ENCODE data around the gene CYP17A1.

DNA sequence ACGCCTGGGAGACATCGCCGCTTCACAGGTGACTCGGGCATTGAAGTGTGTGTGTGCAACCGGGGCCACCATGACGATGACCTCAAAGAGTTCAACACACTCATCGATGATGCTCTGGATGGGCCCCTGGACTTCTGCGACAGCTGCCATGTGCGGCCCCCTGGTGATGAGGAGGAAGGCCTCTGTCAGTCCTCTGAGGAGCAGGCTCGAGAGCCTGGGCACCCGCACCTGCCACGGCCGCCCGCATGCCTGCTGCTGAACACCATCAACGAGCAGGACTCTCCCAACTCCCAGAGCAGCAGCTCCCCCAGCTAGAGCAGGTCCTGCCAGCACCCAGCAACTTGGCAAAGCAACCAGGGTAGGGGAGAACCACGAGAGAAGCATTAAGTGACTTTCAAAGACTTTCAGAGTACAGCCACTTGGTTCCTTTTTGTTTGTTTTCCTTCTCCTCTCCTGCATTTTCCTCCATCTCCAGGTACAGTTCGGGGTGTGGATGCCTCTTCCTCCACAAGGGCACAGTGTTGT lies 24.1 kb downstream of the CYP17A1 start:
- TF ChIP-seq POLR2A (IDR thresholded peaks at IDR 0.05; ENCODE audit: low read length) (no peak), CTCF (IDR thresholded peaks at IDR 0.05) (no peak), HOXB5 (CRISPR knock-in tag; IDR thresholded peaks at IDR 0.05) (no peak), RAD21 (conservative IDR thresholded peaks at IDR 0.05 in 1 of 2, IDR thresholded peaks at IDR 0.05 in 1 of 2) (no peak), EP300 (IDR thresholded peaks at IDR 0.05) (no peak), RNF2 (IDR thresholded peaks at IDR 0.05; ENCODE audit: borderline replicate concordance, low read depth) (no peak), MAX (IDR thresholded peaks at IDR 0.05) (no peak), TP53 (CRISPR knock-in tag; IDR thresholded peaks at IDR 0.05) (no peak), NFE2L2 (conservative IDR thresholded peaks at IDR 0.05; ENCODE audit: low read length) (no peak), CBX2 (IDR thresholded peaks at IDR 0.05; ENCODE audit: borderline replicate concordance, low read depth) (no peak)
- TF ChIP-seq, protein P1, sequence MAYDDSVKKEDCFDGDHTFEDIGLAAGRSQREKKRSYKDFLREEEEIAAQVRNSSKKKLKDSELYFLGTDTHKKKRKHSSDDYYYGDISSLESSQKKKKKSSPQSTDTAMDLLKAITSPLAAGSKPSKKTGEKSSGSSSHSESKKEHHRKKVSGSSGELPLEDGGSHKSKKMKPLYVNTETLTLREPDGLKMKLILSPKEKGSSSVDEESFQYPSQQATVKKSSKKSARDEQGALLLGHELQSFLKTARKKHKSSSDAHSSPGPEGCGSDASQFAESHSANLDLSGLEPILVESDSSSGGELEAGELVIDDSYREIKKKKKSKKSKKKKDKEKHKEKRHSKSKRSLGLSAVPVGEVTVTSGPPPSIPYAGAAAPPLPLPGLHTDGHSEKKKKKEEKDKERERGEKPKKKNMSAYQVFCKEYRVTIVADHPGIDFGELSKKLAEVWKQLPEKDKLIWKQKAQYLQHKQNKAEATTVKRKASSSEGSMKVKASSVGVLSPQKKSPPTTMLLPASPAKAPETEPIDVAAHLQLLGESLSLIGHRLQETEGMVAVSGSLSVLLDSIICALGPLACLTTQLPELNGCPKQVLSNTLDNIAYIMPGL (CRISPR knock-in tag; IDR thresholded peaks at IDR 0.05; ENCODE audit: borderline replicate concordance): no peak
- TF ChIP-seq, protein P2, sequence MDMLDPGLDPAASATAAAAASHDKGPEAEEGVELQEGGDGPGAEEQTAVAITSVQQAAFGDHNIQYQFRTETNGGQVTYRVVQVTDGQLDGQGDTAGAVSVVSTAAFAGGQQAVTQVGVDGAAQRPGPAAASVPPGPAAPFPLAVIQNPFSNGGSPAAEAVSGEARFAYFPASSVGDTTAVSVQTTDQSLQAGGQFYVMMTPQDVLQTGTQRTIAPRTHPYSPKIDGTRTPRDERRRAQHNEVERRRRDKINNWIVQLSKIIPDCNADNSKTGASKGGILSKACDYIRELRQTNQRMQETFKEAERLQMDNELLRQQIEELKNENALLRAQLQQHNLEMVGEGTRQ (IDR thresholded peaks at IDR 0.05): no peak
